HTR-8/SVneo (cell line): ENCODE measurements around the gene PLA2R1.

ENCODE experiments used
- DNase-seq: peaks from one replicate; pipeline ENCODE4 v3.0.0; 2011; ENCODE audit warnings: low spot score, mixed read lengths; ENCODE audit not compliant: insufficient read length
- FAIRE-seq: peaks from 2 replicates; lab custom pipeline; 2011; peaks lifted over from hg19 to GRCh38; lab: Jason Lieb, UNC

PLA2R1 gene

GRCh38 chr2:159944874-159945273 lies 117.5 kb downstream of the PLA2R1 start:
- FAIRE-seq, result no peak
- no peak for DNase-seq

- FAIRE-seq, result no peak
- no peak for DNase-seq
Measured at GRCh38 chr2:159942146-159942545, 120.3 kb downstream of the PLA2R1 start.

GRCh38 chr2:159941729-159942128 lies 120.7 kb downstream of the PLA2R1 start:
- FAIRE-seq, result no peak
- no peak for DNase-seq

- FAIRE-seq, result no peak
- peak; percentile 30 for DNase-seq
Measured at GRCh38 chr2:159939946-159940345, 122.5 kb downstream of the PLA2R1 start.

DNA sequence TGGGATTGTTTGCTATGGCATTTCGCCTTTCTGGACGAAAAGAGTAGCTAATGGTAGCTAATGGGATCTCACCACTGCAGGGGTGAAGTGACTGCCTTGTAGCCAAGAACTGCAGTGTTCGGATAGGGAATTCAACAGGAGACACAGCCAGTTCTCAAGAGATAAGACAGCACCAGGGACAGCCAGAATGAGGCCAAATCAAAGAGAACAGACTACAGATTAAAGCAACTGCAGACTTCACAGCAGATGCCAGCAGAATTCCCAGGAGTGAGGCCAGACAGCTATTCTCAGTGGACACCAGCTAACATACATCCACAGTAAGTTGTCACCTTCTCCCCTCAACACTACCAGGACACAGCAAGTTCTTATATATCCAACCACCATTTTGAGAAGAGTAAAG lies 124.0 kb downstream of the PLA2R1 start:
- DNase-seq (no peak), FAIRE-seq (no peak)

DNA sequence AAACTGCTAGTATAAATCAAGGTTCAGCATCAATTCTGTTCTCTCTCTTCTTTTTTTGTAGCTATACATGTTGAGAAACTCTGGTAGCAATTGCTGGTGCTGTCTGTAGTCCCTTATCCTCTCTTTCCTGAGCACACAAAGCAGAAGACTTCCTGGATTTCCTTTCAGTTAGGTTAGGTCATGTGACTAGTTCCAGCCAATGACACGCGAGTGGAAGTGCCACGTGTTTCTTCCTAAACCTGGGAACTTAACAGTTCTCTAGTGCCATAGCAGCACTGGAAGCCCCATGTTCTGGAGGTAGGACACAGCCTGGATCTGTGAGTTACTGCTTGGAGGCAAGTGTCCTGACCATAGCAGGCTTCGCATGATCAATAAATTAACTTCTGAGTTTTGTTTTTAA lies 125.9 kb downstream of the PLA2R1 start:
- DNase-seq (no peak), FAIRE-seq (no peak)

- no peak for FAIRE-seq
- DNase-seq, result no peak
Measured at GRCh38 chr2:159933727-159934049, 128.7 kb downstream of the PLA2R1 start.

- FAIRE-seq (no peak), DNase-seq (no peak)
Measured at GRCh38 chr2:159933040-159933726, 129.2 kb downstream of the PLA2R1 start.

- DNase-seq (no peak), FAIRE-seq (no peak)
Measured at GRCh38 chr2:159926695-159927094, 135.7 kb downstream of the PLA2R1 start.

- no peak for DNase-seq
Measured at GRCh38 chr2:159925975-159926374, 136.4 kb downstream of the PLA2R1 start.

DNA sequence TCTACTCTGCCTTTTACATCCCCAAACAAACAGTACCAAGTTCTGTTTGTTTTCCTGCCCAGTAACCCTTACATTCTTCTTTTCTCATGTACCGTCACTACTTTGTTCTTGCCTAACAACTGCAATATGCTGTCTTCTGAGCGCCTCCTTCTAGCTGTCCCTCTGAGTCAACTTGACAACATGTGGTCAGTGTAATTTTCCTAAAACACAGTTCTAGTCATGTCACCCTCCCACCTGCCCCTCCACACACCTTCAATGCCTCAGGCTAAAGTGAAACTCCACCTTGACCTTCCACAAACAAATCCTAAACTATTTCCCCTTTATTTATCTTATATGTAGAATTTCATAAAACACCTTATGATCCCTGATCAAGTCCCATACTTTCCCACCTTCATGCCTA lies 139.9 kb downstream of the PLA2R1 start:
- no peak for DNase-seq
- FAIRE-seq, result no peak

More at GRCh38 chr2:159925975-159926374, 136.4 kb downstream of the PLA2R1 start:
- no peak for FAIRE-seq

DNA sequence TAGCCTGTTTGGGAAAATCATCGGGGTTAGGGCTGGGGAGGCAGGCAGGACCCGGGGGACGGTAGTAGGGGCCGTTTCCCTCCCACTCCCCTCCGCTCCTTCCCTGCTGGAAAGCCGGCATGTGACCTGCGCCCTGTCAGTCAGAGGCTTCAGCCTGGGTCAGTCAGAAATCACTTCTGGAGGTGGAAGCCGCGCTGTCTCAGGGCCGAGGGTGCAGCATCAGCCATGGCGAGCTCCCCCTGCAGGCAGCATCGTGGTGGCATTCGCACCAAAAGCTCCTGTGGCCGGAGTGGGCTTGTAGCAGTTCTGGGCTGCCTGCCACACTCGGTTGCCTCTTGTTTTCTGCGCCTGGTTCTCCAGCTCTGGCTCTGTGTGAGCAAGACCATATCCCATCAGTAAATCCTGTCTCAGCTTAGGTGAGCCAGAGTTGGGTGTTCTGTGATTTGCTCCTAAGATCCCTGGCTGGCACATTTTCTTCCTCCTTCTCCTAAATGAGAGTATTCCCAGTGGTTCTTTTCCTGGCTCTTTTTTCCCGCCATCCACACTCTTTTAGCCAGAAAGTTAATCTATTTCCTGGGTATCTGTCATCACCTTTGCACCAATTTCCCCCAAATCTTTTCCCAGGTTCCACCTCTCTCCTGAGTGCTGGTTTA lies 140.5 kb downstream of the PLA2R1 start:
- FAIRE-seq (no peak), DNase-seq (peak; percentile 40)

DNA sequence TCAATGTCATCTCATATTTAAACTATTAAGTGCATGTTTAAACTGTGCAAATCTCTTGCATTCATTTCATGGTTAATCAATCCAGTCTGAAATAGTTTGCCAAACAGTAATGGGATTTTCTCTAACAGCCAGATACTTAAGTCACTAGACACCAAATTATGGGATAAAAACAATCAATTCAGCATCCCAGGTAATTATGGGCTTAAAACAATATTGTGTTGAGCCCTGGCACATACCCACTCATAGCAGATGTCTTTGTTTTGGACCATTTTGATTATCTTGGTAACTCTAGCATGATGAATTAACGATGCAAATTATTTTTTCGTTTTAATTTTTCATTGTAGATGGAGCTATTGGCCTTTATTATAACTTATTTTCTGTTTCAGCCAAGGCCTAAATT lies 145.9 kb downstream of the PLA2R1 start:
- DNase-seq, result no peak
- no peak for FAIRE-seq

DNA sequence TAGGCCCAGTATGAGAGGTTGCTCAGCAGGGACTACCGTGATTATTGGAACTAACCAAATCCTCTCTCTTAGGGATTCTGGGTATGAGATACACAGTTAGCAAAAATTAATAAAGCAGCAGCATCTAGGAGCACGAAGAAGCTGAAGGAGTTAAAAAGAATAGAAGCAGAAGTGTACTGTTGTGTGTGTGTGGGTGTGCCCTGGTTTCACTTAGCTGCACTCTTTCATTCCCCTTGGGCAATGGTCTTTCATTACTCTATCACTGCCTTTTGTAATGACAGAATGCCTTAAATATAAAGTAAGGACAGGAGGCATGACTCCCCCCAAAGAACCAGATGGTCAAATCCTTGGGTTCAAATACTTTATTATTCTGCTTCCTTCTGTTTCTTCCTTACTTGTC lies 148.5 kb downstream of the PLA2R1 start:
- FAIRE-seq (no peak), DNase-seq (no peak)

DNA sequence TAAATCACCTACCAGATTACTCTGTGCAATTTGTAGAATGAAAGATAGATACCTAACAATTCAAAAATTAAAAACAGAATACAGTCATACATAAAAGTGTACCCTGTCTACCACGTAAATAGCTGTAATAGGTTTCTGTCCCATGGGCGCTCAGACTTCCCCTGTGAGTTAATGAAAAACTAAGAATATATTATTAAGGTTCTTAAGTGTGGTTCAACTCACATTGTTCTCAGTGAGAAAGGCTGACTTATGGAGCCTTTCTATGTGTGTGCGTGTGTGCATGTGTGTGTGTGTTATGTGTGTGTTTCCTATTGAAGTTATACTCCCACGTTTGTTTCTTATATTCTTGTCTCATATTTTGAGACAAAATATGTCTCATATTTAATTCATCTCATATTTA lies 149.8 kb downstream of the PLA2R1 start:
- FAIRE-seq (no peak), DNase-seq (no peak)

DNA sequence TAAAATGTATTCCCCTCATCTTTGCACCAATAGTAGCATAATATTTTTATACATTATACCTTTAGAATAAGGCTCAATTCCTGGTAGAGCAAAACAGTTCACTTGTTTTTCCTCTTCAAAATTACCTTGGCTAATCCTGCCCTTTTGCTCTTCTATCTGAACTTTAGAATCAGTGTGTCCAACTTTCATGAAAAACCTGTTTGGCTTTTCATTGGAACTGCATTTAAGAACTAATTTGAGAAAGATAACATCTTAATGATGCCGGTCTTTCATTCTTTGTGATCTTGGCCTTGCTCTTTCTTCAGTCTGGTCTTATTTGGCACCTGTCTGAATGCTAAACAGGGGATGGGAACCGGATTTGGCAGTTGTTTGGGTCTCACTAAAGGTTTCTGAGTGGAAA lies 151.5 kb downstream of the PLA2R1 start:
- FAIRE-seq (no peak), DNase-seq (no peak)

GRCh38 chr2:159908623-159909022 lies 153.8 kb downstream of the PLA2R1 start:
- FAIRE-seq (no peak), DNase-seq (no peak)

GRCh38 chr2:159907909-159908308 lies 154.5 kb downstream of the PLA2R1 start:
- FAIRE-seq, result no peak
- DNase-seq, result no peak

GRCh38 chr2:159905926-159906714 lies 156.3 kb downstream of the PLA2R1 start:
- no peak for DNase-seq
- no peak for FAIRE-seq

DNA sequence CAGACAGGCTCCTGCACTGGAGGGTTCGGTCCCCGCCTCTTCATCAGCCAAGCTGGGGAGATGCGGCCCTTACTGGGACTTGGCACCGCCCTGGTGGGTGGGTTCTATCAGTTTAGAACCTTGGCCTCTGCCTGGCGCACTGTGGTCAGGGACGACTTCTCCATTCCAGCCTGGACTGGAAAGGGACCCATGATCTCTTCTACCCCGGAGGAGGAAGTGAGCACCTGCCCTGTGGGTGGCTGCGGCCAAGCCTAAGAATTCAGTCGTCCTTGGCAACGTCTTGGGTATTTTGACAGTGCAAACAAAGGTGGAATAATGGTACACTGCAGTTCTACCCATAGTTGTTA lies 157.5 kb downstream of the PLA2R1 start:
- no peak for DNase-seq
- no peak for FAIRE-seq

DNA sequence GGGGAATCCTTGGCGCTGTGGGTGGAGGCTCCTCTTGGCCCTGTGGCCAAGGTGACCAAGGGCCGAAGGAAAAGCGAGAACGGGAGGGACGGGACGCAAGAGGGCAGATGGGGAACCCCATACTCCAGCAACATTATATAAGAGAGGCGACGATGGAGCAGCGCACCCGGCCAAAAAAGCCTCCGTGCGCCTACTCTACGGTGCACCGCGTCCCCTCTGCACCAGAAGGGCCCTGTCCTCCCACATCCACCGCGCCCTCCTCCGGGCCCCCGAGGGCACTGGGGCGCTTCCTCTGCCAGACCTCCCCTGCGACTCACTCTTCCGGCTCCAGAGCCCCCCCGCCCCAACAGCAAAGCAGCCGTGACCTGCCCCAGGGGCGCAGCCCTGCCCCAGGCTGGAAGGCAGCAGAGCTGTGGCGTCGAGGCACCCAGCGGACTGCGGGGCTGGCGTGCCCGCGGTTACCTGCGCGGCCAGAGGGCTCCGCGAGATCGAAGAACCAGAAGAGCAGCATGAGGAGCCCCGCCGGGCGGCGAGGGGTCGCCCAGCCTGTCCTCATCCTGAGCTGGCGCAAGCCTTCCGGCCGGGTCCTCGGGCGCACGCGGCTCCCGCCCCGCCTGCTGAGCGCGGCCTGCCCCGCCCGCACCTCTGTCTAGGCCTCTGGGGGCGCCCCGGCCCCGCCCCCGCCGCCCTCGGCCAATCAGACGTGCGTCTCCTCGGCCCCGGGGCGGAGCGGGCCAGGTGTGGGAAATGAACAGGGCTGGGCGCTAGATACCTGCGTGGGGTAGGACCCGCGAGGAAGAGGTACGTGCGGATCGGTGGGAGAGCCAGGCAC lies 158.1 kb downstream of the PLA2R1 start, which contains the start of gene LY75:
TSS of gene LY75 (minus strand) at position 630 of the 832 bp plus-strand sequence.
- DNase-seq (no peak), FAIRE-seq (no peak)
